Measurements from ENCODE around the gene GINS2. TPM values are rescaled to one million over a fixed set of nuclear protein-coding genes. Genes with fewer than 3 reads are reported as not detected.

The GINS2 gene
- total RNA-seq, 3 donors from 2014 or later: 1.2 to 11.8 (median 5.4) TPM

DNA sequence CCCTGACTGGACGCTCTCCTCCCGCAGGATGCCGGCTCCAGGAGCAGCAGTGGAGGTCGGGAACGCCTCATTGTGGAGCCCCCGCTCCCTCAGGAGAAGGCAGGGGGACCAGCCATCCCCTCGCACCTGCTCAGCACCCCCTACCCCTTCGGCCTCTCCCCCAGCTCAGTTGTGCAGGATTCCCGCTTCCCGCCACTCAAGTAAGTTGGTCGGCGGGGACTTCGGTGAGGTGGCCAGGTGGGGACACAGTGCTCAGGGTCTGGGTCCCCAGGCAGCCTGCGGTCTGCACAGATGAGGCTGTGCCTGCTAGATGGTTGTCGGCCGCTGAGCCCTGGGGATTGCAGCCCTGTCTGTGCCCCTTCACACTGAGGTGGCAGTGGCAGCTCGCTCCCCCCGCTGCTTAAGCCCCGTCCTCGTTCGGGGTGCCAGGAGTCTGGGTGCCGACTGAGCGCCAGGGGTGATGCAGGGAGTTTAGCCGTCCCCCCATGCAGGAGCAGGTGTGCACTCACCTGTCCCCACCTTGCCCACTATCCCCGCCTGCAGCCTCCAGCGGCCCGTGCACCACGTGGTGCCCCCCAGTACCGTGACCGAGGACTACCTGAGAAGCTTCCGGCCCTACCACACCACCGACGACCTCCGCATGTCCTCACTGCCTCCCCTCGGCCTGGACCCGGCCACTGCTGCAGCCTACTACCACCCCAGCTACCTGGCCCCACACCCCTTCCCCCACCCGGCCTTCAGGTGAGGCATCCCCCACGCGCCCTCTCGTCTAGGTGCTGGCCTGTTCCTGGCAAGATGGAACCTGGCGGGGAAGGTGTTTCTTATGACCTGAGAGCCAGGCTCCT lies 34.3 kb downstream of the GINS2 start:
- peaks cover 14% of the 10 kb centered on the region for H3K36me3 ChIP-seq (ENCODE audit: low read depth)
- ATAC-seq: no peak
- no peak overlapping the region for H3K4me3 ChIP-seq
- TF ChIP-seq, protein P1, sequence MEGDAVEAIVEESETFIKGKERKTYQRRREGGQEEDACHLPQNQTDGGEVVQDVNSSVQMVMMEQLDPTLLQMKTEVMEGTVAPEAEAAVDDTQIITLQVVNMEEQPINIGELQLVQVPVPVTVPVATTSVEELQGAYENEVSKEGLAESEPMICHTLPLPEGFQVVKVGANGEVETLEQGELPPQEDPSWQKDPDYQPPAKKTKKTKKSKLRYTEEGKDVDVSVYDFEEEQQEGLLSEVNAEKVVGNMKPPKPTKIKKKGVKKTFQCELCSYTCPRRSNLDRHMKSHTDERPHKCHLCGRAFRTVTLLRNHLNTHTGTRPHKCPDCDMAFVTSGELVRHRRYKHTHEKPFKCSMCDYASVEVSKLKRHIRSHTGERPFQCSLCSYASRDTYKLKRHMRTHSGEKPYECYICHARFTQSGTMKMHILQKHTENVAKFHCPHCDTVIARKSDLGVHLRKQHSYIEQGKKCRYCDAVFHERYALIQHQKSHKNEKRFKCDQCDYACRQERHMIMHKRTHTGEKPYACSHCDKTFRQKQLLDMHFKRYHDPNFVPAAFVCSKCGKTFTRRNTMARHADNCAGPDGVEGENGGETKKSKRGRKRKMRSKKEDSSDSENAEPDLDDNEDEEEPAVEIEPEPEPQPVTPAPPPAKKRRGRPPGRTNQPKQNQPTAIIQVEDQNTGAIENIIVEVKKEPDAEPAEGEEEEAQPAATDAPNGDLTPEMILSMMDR (IDR thresholded peaks at IDR 0.05): no peak
- intact Hi-C loops (cut with DNase I, micrococcal nuclease): no loop called here
- H3K4me1 ChIP-seq (ENCODE audit: low read depth): peaks cover 3% of the 10 kb centered on the region
- peak in 1 of 3 donors; percentile 46 for DNase-seq
- H3K9me3 ChIP-seq: no peaks in the 10 kb centered on the region

DNA sequence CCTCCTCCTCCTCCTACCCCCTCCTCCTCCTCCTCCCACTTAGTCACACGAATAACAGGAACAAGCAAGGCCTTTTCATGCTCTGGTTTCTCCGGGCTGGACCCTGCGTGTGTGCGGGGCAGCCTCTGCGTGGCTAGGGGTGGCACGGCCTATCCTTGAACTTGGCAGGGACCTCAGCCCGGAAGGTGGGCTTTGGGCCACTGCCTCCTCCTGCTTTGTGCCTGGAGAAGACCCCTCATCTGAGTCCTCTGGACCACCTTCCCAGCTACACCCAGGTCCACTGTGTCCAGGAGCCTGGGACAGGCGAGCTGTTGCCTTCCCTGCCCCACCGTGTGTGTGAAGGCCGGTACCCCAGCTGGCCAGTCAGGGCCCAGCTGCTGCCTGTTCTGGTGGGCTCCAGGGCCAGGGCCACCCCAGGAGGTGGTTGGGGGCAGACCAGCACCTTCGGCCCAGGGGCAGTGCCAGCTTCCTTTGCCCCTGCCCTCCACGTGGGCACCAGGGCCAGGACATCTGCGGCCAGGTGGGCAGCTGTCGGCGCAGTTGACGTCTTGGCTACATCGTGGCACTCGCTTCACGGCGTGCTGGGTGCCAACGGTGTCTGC lies 35.4 kb downstream of the GINS2 start:
- Histone ChIP-seq H3K9me3 (no peaks in the 10 kb centered on the region), H3K4me3 (no peak overlapping the region), H3K4me1 (ENCODE audit: low read depth) (peaks cover 3% of the 10 kb centered on the region), H3K36me3 (ENCODE audit: low read depth) (peaks cover 12% of the 10 kb centered on the region)
- TF ChIP-seq, protein P1 (IDR thresholded peaks at IDR 0.05): no peak
- intact Hi-C loops (cut with DNase I, micrococcal nuclease): no loop called here
- DNase-seq (peak in 1 of 3 donors; percentile 44), ATAC-seq (no peak)

DNA sequence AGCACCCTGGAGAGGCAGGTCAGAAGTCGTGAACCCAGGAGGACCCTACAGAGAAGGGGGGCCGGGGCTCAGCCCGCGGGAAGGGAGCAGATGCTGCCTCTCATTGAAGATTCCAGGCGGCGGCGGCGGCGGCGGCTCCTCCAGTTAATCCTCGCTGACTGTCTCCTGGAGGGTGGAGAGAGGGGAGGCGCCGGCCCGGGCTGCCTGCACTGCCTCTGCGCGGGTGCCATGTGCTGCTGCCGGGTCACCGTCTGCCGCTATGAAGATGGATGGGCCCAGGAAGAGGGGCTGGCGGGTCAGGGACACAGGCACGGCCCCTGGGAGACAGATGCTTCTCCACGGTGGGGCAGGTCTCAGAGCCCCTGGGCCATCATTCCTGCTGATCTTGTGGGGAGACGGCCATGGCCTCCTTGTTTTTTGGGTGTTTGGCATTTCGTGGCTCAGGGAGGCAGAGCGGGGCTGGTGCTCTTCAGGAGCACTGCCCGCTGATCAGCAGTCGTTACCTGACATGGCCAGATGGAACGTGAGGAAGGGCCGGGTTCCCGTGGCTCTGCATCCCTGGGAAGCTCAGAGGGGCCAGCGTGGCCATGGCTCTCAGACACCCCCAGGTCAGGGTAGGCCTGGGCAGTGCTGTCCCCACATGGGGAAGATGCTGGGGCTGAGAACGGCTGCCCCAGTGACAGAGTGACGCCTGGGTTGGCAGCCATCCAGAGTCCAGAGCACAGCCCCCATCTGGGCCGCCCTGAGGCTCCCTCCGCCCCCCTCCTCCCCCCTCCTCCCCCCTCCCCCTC lies 36.1 kb downstream of the GINS2 start:
- peak; percentile 50 for ATAC-seq
- TF ChIP-seq, protein P1 (IDR thresholded peaks at IDR 0.05): no peak

DNA sequence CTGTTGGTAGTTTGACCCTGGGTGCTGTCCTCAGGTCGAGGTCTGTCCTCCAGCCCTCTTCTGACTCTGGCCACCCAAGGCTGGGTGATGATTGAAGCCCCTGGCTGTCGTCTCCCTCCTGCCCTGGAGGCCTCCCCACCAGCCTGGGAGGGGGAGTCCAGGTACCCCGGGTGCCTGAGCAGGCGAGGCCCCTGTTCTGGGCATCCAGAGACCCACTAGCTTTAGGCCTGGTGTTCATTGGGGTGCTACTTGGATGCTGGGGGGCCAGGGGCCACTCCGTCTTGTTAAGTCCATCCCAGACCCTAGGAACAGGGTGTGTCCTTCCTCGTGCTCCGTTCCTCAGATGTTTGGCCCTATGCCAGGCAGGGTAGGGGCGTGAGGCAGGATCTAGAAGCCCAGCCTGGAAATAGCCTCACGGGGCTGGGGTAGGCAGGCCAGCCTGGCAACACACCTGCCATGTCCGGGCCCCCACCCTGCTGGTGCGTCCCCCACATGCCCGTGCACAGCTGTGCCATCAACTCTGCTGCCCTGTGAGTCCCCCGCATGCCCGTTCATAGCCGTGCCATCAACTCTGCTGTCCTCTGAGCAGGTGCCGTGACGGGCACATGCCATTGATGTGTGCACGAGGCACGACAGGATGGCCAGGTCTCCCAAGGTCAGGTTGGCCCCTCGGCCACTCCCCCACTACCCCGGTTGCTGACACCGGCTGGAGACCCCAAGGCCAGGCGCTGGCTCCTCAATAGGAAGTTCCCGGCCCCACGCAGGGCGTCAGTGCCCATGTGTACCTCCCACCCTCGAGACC lies 36.9 kb downstream of the GINS2 start:
- peaks cover 8% of the 10 kb centered on the region for H3K36me3 ChIP-seq (ENCODE audit: low read depth)
- peaks cover 3% of the 10 kb centered on the region for H3K4me1 ChIP-seq (ENCODE audit: low read depth)
- DNase-seq (peak in 1 of 3 donors; percentile 44), ATAC-seq (peak; percentile 6)
- TF ChIP-seq, protein P1 (IDR thresholded peaks at IDR 0.05): no peak
- intact Hi-C loops (cut with DNase I, micrococcal nuclease): no loop called here
- no peaks in the 10 kb centered on the region for H3K9me3 ChIP-seq
- H3K4me3 ChIP-seq: no peak overlapping the region

More for the DNA sequence above, 36.1 kb downstream of the GINS2 start:
- H3K4me3 ChIP-seq: no peak overlapping the region
- intact Hi-C loops (cut with DNase I, micrococcal nuclease): no loop called here
- DNase-seq: peak; percentile 52 to 72 (median 62)
- H3K9me3 ChIP-seq: no peaks in the 10 kb centered on the region
- peaks cover 3% of the 10 kb centered on the region for H3K4me1 ChIP-seq (ENCODE audit: low read depth)
- H3K36me3 ChIP-seq (ENCODE audit: low read depth): peaks cover 8% of the 10 kb centered on the region

Measured in mucosa of descending colon (tissue), 3 donors.